AG09309 (cell line): ENCODE data around the gene ITM2A.

ENCODE experiments used
- DNase-seq: peaks from one replicate; pipeline ENCODE4 v3.0.0-alpha.2; 2010; ENCODE audit warnings: low read depth
- H3K4me3 ChIP-seq: 2 replicates; pipeline ENCODE4 v1.5.1; 2011; ENCODE audit warnings: mild to moderate bottlenecking, low read depth, low read length, moderate library complexity; ENCODE audit not compliant: control insufficient read depth
- CTCF ChIP-seq: IDR thresholded peaks from 2 replicates; pipeline ENCODE4 v1.5.1; 2011; ENCODE audit warnings: mild to moderate bottlenecking, low read depth, low read length, inconsistent platforms; ENCODE audit not compliant: insufficient read depth, control insufficient read depth; ENCODE audit errors: missing control alignments

The ITM2A gene

GRCh38 chrX:79368441-79368840 lies 1.3 kb upstream of the ITM2A start:
- no peak for TF ChIP-seq CTCF
- DNase-seq, result no peak
- H3K4me3 ChIP-seq, result no peak overlapping the region

- no peak for TF ChIP-seq CTCF
- no peak for DNase-seq
- no peak overlapping the region for H3K4me3 ChIP-seq
These were observed 773 bp upstream of the ITM2A start for GRCh38 chrX:79367907-79368306.

- H3K4me3 ChIP-seq, result no peak overlapping the region
- no peak for TF ChIP-seq CTCF
- no peak for DNase-seq
These were observed 620 bp downstream of the ITM2A start for GRCh38 chrX:79366556-79366872.

- no peak overlapping the region for H3K4me3 ChIP-seq
- DNase-seq, result no peak
- no peak for TF ChIP-seq CTCF
These were observed 1.5 kb downstream of the ITM2A start for GRCh38 chrX:79365591-79365990.

GRCh38 chrX:79364306-79364705 lies 2.8 kb downstream of the ITM2A start:
- H3K4me3 ChIP-seq, result no peak overlapping the region
- DNase-seq, result no peak
- TF ChIP-seq CTCF, result no peak

- no peak for DNase-seq
- no peak for TF ChIP-seq CTCF
- H3K4me3 ChIP-seq, result no peak overlapping the region
These were observed 5.8 kb downstream of the ITM2A start for GRCh38 chrX:79361192-79361870.

- no peak for DNase-seq
- H3K4me3 ChIP-seq, result no peak overlapping the region
- no peak for TF ChIP-seq CTCF
These were observed 30.0 kb downstream of the ITM2A start for GRCh38 chrX:79336869-79337815.
